Hypothalamus (tissue), 51 donors: ENCODE results near the gene GZF1.

ENCODE experiments used
- DNase-seq, 51 donors: peaks; one replicate each; lab custom pipeline; 2025; lab: John Stamatoyannopoulos, UW

The GZF1 gene

GRCh38 chr20:23404196-23404595, 42.2 kb downstream of the GZF1 start:
- DNase-seq, result no peak

GRCh38 chr20:23406880-23407279, 44.9 kb downstream of the GZF1 start:
- DNase-seq, result no peak

- peak in 1 of 51 donors; percentile 13 for DNase-seq
Measured at GRCh38 chr20:23407781-23408464, 45.9 kb downstream of the GZF1 start.

GRCh38 chr20:23408957-23409356, 47.0 kb downstream of the GZF1 start:
- no peak for DNase-seq

- DNase-seq, result no peak
Measured at GRCh38 chr20:23409800-23410199, 47.8 kb downstream of the GZF1 start.

GRCh38 chr20:23410916-23411695, 49.1 kb downstream of the GZF1 start:
- DNase-seq, result no peak

- no peak for DNase-seq
Measured at GRCh38 chr20:23412026-23412425, 50.0 kb downstream of the GZF1 start.

GRCh38 chr20:23413862-23414422, 52.0 kb downstream of the GZF1 start:
- no peak for DNase-seq

GRCh38 chr20:23414526-23415188, 52.7 kb downstream of the GZF1 start:
- no peak for DNase-seq

GRCh38 chr20:23415555-23415954, 53.6 kb downstream of the GZF1 start:
- DNase-seq, result no peak

GRCh38 chr20:23415959-23416583, 54.1 kb downstream of the GZF1 start:
- no peak for DNase-seq

GRCh38 chr20:23417861-23418260, 55.9 kb downstream of the GZF1 start:
- no peak for DNase-seq

GRCh38 chr20:23419657-23419994, 57.6 kb downstream of the GZF1 start:
- no peak for DNase-seq

- peak in 15 of 51 donors; percentile 5 to 40 (median 21) for DNase-seq
Measured at GRCh38 chr20:23419995-23420901, 58.3 kb downstream of the GZF1 start.

- DNase-seq, result peak; percentile 65 to 98 (median 93)
Measured at GRCh38 chr20:23420943-23421931, 59.3 kb downstream of the GZF1 start, which contains the start of gene NAPB. Gene NAPB (minus strand): TSS chr20:23421488. CDS start chr20:23421402, 86 bp downstream.
